ENCODE measurements around the gene FAM163B. TPM values are rescaled to one million over a fixed set of nuclear protein-coding genes. Genes with fewer than 3 reads are reported as not detected.

FAM163B gene
- total RNA-seq, 3 donors from 2014 or later (not counting 1 experiment from before 2014, with no cell fraction given) = not detected

GRCh38 chr9:133638076-133638475 is 28.9 kb upstream of the FAM163B start:
- no peaks in the 10 kb centered on the region for H3K36me3 ChIP-seq (ENCODE audit: control insufficient read depth, insufficient read depth, low read length)
- Mint-ChIP-seq H3K4me3 (no peak overlapping the region), H3K36me3 (no peaks in the 10 kb centered on the region), H3K9me3 (no peaks in the 10 kb centered on the region), H3K27me3 (ENCODE audit: low read depth in 2 of 2) (peaks cover 0 to 6% of the 10 kb centered on the region in 2 donors), H3K4me1 (no peaks in the 10 kb centered on the region), H3K27ac (no peak overlapping the region)
- no peak overlapping the region for H3K27ac ChIP-seq (ENCODE audit: low read length)
- TF ChIP-seq, protein P1, sequence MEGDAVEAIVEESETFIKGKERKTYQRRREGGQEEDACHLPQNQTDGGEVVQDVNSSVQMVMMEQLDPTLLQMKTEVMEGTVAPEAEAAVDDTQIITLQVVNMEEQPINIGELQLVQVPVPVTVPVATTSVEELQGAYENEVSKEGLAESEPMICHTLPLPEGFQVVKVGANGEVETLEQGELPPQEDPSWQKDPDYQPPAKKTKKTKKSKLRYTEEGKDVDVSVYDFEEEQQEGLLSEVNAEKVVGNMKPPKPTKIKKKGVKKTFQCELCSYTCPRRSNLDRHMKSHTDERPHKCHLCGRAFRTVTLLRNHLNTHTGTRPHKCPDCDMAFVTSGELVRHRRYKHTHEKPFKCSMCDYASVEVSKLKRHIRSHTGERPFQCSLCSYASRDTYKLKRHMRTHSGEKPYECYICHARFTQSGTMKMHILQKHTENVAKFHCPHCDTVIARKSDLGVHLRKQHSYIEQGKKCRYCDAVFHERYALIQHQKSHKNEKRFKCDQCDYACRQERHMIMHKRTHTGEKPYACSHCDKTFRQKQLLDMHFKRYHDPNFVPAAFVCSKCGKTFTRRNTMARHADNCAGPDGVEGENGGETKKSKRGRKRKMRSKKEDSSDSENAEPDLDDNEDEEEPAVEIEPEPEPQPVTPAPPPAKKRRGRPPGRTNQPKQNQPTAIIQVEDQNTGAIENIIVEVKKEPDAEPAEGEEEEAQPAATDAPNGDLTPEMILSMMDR (IDR thresholded peaks at IDR 0.05) = no peak
- no peaks in the 10 kb centered on the region for H3K9me3 ChIP-seq (ENCODE audit: control insufficient read depth, insufficient read depth, low read length)
- no peak overlapping the region for H3K4me3 ChIP-seq (ENCODE audit: low read length)
- no peak for DNase-seq
- intact Hi-C loops (cut with micrococcal nuclease) = no loop called here
- no peaks in the 10 kb centered on the region for H3K4me1 ChIP-seq (ENCODE audit: control insufficient read depth, insufficient read depth, low read length)
- no peaks in the 10 kb centered on the region for H3K27me3 ChIP-seq (ENCODE audit: control insufficient read depth, insufficient read depth, low read length)
- WGBS (ENCODE audit: insufficient coverage) = 87% methylated on average over 7 of the region's 8 CpGs
- ATAC-seq = no peak

GRCh38 chr9:133637451-133638055 is 28.4 kb upstream of the FAM163B start:
- no peak overlapping the region for H3K4me3 ChIP-seq (ENCODE audit: low read length)
- no peak for ATAC-seq
- H3K4me1 ChIP-seq (ENCODE audit: control insufficient read depth, insufficient read depth, low read length) = no peaks in the 10 kb centered on the region
- H3K27me3 ChIP-seq (ENCODE audit: control insufficient read depth, insufficient read depth, low read length) = no peaks in the 10 kb centered on the region
- DNase-seq = no peak
- WGBS (ENCODE audit: insufficient coverage) = 89% methylated on average over 12 of the region's 12 CpGs
- H3K27me3 Mint-ChIP-seq (ENCODE audit: low read depth in 2 of 2) = peaks cover 0 to 9% of the 10 kb centered on the region in 2 donors
- TF ChIP-seq, protein P1 (IDR thresholded peaks at IDR 0.05) = no peak
- H3K36me3 Mint-ChIP-seq = no peaks in the 10 kb centered on the region
- intact Hi-C loops (cut with micrococcal nuclease) = no loop called here
- no peak overlapping the region for H3K27ac ChIP-seq (ENCODE audit: low read length)
- H3K36me3 ChIP-seq (ENCODE audit: control insufficient read depth, insufficient read depth, low read length) = no peaks in the 10 kb centered on the region
- H3K4me3 Mint-ChIP-seq = no peak overlapping the region
- H3K4me1 Mint-ChIP-seq = no peaks in the 10 kb centered on the region
- H3K9me3 ChIP-seq (ENCODE audit: control insufficient read depth, insufficient read depth, low read length) = no peaks in the 10 kb centered on the region
- H3K27ac Mint-ChIP-seq = no peak overlapping the region
- H3K9me3 Mint-ChIP-seq = no peaks in the 10 kb centered on the region

- no peak overlapping the region for H3K4me3 ChIP-seq (ENCODE audit: low read length)
- TF ChIP-seq, protein P1 (IDR thresholded peaks at IDR 0.05) = no peak
- no peaks in the 10 kb centered on the region for H3K36me3 ChIP-seq (ENCODE audit: control insufficient read depth, insufficient read depth, low read length)
- H3K27me3 ChIP-seq (ENCODE audit: control insufficient read depth, insufficient read depth, low read length) = no peaks in the 10 kb centered on the region
- no peaks in the 10 kb centered on the region for H3K9me3 ChIP-seq (ENCODE audit: control insufficient read depth, insufficient read depth, low read length)
- no peaks in the 10 kb centered on the region for H3K4me1 Mint-ChIP-seq
- H3K4me3 Mint-ChIP-seq = no peak overlapping the region
- intact Hi-C loops (cut with micrococcal nuclease) = no loop called here
- DNase-seq (no peak), ATAC-seq (no peak)
- H3K4me1 ChIP-seq (ENCODE audit: control insufficient read depth, insufficient read depth, low read length) = no peaks in the 10 kb centered on the region
- H3K27ac Mint-ChIP-seq = no peak overlapping the region
- no peaks in the 10 kb centered on the region for H3K9me3 Mint-ChIP-seq
- H3K27me3 Mint-ChIP-seq (ENCODE audit: low read depth in 2 of 2) = peaks cover 0 to 9% of the 10 kb centered on the region in 2 donors
- H3K36me3 Mint-ChIP-seq = no peaks in the 10 kb centered on the region
- H3K27ac ChIP-seq (ENCODE audit: low read length) = no peak overlapping the region
- 86% methylated on average over 12 of the region's 12 CpGs for WGBS (ENCODE audit: insufficient coverage)
Measured at GRCh38 chr9:133636902-133637301, 27.7 kb upstream of the FAM163B start.
